Ovary (tissue), 3 donors: Measurements from ENCODE around the gene LRRC4C.

Experiments
- EP300 ChIP-seq: sonication (generic); formaldehyde crosslinking; IDR thresholded peaks from one replicate; pipeline ENCODE4 v1.6.1; 2017; ENCODE audit warnings: antibody characterized with exemption
- POLR2A ChIP-seq: fragments of 450-650 bp; IDR thresholded peaks from one replicate; pipeline ENCODE4 v1.6.1; 2017; ENCODE audit warnings: antibody characterized with exemption, mild to moderate bottlenecking, moderate library complexity
- TF ChIP-seq, protein P1 (sequence below), 3 donors: fragments of 450-650 bp in 2 of 3; fragments of 200-600 bp in 1 of 3; IDR thresholded peaks; one replicate each; pipeline versions ENCODE4 v1.5.1 to v1.8.0; 2016 to 2022; ENCODE audit warnings: antibody characterized with exemption in 3 of 3, mild to moderate bottlenecking in 1 of 3
- donor health status: DM: no; HTN: no; CAD: no.

DNA sequence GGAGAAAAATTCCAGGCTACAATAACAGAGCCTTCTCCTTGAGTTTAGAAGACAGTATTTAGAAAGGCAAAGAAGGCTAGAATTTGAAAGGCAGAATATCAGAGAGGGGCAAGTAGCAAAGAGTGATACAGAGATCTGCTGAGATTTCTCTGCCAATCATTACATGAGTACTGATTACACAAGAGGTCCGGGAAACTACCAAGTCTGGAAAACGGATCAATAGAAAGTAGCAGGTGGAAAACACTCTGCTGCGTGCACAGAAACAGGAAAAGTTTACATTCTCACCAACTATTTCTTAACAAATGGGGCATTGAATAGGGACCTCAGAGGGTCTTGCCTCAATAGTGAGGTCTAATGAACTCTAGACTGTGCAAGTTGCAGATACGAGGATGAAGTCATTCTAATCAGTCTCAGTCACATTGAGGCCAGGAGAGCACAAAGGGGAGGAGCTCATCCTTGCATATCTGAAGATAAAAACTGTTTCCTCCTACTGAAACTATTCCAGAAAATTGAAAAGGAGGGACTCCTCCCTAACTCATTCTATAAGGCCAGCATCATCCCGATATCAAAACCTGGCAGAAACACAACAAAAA, 1099.2 kb downstream of the LRRC4C start:
- TF ChIP-seq, protein P1, sequence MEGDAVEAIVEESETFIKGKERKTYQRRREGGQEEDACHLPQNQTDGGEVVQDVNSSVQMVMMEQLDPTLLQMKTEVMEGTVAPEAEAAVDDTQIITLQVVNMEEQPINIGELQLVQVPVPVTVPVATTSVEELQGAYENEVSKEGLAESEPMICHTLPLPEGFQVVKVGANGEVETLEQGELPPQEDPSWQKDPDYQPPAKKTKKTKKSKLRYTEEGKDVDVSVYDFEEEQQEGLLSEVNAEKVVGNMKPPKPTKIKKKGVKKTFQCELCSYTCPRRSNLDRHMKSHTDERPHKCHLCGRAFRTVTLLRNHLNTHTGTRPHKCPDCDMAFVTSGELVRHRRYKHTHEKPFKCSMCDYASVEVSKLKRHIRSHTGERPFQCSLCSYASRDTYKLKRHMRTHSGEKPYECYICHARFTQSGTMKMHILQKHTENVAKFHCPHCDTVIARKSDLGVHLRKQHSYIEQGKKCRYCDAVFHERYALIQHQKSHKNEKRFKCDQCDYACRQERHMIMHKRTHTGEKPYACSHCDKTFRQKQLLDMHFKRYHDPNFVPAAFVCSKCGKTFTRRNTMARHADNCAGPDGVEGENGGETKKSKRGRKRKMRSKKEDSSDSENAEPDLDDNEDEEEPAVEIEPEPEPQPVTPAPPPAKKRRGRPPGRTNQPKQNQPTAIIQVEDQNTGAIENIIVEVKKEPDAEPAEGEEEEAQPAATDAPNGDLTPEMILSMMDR (IDR thresholded peaks at IDR 0.05), result no peak
- TF ChIP-seq POLR2A, result no peak
- TF ChIP-seq EP300, result no peak
